Measurements from ENCODE around the gene S100B. TPM values are rescaled to one million over a fixed set of nuclear protein-coding genes. Genes with fewer than 3 reads are reported as not detected.
A peak's percentile ranks its signal among the peaks of the same experiment; 100 is the strongest.

Gene S100B
- total and polyA plus RNA-seq, 9 of the 15 experiments (the other 6 are each of a cell fraction or from before 2014, with no cell fraction given), result not detected

GRCh38 chr21:46637952-46638746 lies 33.3 kb upstream of the S100B start (continued):
- peak; percentile 56; the same call in 1 of the 2 replicates for TF ChIP-seq JUND (IDR thresholded peaks at IDR 0.05; ENCODE audit: borderline replicate concordance, low read depth, low read length)
- TF ChIP-seq JUND (tag; IDR thresholded peaks at IDR 0.05; ENCODE audit: borderline replicate concordance, low read depth, low read length), result peak; percentile 54; the same call in 1 of the 3 replicates
- 0 out of 2 replicates have a peak, but pooled peaks have one; percentile 14 for TF ChIP-seq DEAF1 (CRISPR knock-in tag; IDR thresholded peaks at IDR 0.05)
- TF ChIP-seq ZBTB26 (CRISPR knock-in tag; IDR thresholded peaks at IDR 0.05), result 0 out of 2 replicates have a peak, but pooled peaks have one; percentile 28
- TF ChIP-seq ARNT (IDR thresholded peaks at IDR 0.05), result peak in 1 of 2 experiments; percentile 18; a peak in 1 of 4 replicates
- TF ChIP-seq SMARCA4 (IDR thresholded peaks at IDR 0.05), result peak; percentile 79
- TF ChIP-seq ZNF592 (IDR thresholded peaks at IDR 0.05), result peak; percentile 71
- TF ChIP-seq DACH1 (IDR thresholded peaks at IDR 0.05; ENCODE audit: partially characterized antibody), result no peak
- TF ChIP-seq ZNF134 (CRISPR knock-in tag; conservative IDR thresholded peaks at IDR 0.05), result no peak
- no peak for TF ChIP-seq KDM5B (IDR thresholded peaks at IDR 0.05; ENCODE audit: insufficient replicate concordance, low read depth, low read length)
- TF ChIP-seq TCF7 (IDR thresholded peaks at IDR 0.05; ENCODE audit: borderline replicate concordance), result no peak
- TF ChIP-seq NBN (IDR thresholded peaks at IDR 0.05; ENCODE audit: low read depth), result peak; percentile 54; the same call in 1 of the 2 replicates
- TF ChIP-seq CXXC5 (CRISPR knock-in tag; IDR thresholded peaks at IDR 0.05), result peak; percentile 45
- TF ChIP-seq PML (IDR thresholded peaks at IDR 0.05; ENCODE audit: low read length), result 0 out of 2 replicates have a peak, but pooled peaks have one; percentile 34
- 0 out of 4 replicates have a peak, but pooled peaks of 1 of the 2 experiments have one; percentile 2 for TF ChIP-seq TBL1XR1 (IDR thresholded peaks at IDR 0.05; ENCODE audit: low read length in 2 of 2)
- 0 out of 2 replicates have a peak, but pooled peaks have one; percentile 25 for TF ChIP-seq CTBP1 (IDR thresholded peaks at IDR 0.05; ENCODE audit: borderline replicate concordance)
- no peak for TF ChIP-seq ARHGAP35 (IDR thresholded peaks at IDR 0.05; ENCODE audit: partially characterized antibody)
- TF ChIP-seq XRCC3 (IDR thresholded peaks at IDR 0.05), result no peak
- no peak for TF ChIP-seq TEAD2 (tag; IDR thresholded peaks at IDR 0.05)
- TF ChIP-seq EP300 (IDR thresholded peaks at IDR 0.05; ENCODE audit: low read length), result peak; percentile 74
- TF ChIP-seq RUNX1 (IDR thresholded peaks at IDR 0.05; ENCODE audit: low read depth), result no peak

Measured in K562 (cell line).